ENCODE results near the gene DERL3.

Gene DERL3

GRCh38 chr22:23857606-23858483, 19.0 kb upstream of the DERL3 start, which contains the start of gene SLC2A11:
Gene SLC2A11 (plus strand): TSS chr22:23857875. CDS start chr22:23858000, 125 bp downstream.
- peaks cover 6% of the 10 kb centered on the region for H3K4me1 ChIP-seq (ENCODE audit: low read length)
- H3K36me3 ChIP-seq (replicated peaks; ENCODE audit: insufficient read depth, low read length), result no peaks in the 10 kb centered on the region
- H3K4me2 ChIP-seq (ENCODE audit: low read depth, low read length), result peak within 1 kb of the TSS; percentile 94
- H3K27ac ChIP-seq (ENCODE audit: low read length), result peak within 1 kb of the TSS; percentile 80
- peak within 1 kb of the TSS; percentile 78 for H3K9ac ChIP-seq (ENCODE audit: low read length)
- peak within 1 kb of the TSS; percentile 88 for H2AFZ ChIP-seq (ENCODE audit: low read length)
- DNase-seq, result peak; percentile 99
- TF ChIP-seq EZH2phosphoT487 (IDR thresholded peaks at IDR 0.05; ENCODE audit: low read length) (no peak), EZH2 (optimal IDR thresholded peaks at IDR 0.05; ENCODE audit: low read depth, low read length) (no peak), CTCF (IDR thresholded peaks at IDR 0.05; ENCODE audit: low read length) (peak; percentile 21)
- H3F3A ChIP-seq (ENCODE audit: insufficient read depth, low read length), result peaks cover 19% of the 10 kb centered on the region
- no peaks in the 10 kb centered on the region for H3K9me3 ChIP-seq (replicated peaks; ENCODE audit: insufficient read depth, low read length)
- H3K4me3 ChIP-seq (ENCODE audit: low read length), result peak within 1 kb of the TSS; percentile 97
- no peaks in the 10 kb centered on the region for H3K9me2 ChIP-seq (replicated peaks; ENCODE audit: insufficient read depth, low read length)
- no peaks in the 10 kb centered on the region for H4K20me1 ChIP-seq (ENCODE audit: insufficient read depth, low read length)
- peaks cover 20% of the 10 kb centered on the region for H3K79me2 ChIP-seq (ENCODE audit: low read length)
- H3K27me3 ChIP-seq (replicated peaks; ENCODE audit: insufficient read depth, low read length), result no peaks in the 10 kb centered on the region

GRCh38 chr22:23856721-23857605, 18.2 kb upstream of the DERL3 start:
- Histone ChIP-seq H4K20me1 (ENCODE audit: insufficient read depth, low read length) (no peaks in the 10 kb centered on the region), H3K9me3 (replicated peaks; ENCODE audit: insufficient read depth, low read length) (no peaks in the 10 kb centered on the region), H3K36me3 (replicated peaks; ENCODE audit: insufficient read depth, low read length) (no peaks in the 10 kb centered on the region), H3F3A (ENCODE audit: insufficient read depth, low read length) (peaks cover 19% of the 10 kb centered on the region), H3K79me2 (ENCODE audit: low read length) (peaks cover 20% of the 10 kb centered on the region), H3K4me1 (ENCODE audit: low read length) (peaks cover 6% of the 10 kb centered on the region), H3K4me2 (ENCODE audit: low read depth, low read length) (peak overlapping the region; percentile 94), H3K9ac (ENCODE audit: low read length) (peak overlapping the region; percentile 72), H3K9me2 (replicated peaks; ENCODE audit: insufficient read depth, low read length) (no peaks in the 10 kb centered on the region), H3K27me3 (replicated peaks; ENCODE audit: insufficient read depth, low read length) (no peaks in the 10 kb centered on the region), H3K4me3 (ENCODE audit: low read length) (peak overlapping the region; percentile 97), H2AFZ (ENCODE audit: low read length) (peak overlapping the region; percentile 75), H3K27ac (ENCODE audit: low read length) (peak overlapping the region; percentile 80)
- TF ChIP-seq EZH2phosphoT487 (IDR thresholded peaks at IDR 0.05; ENCODE audit: low read length) (no peak), EZH2 (optimal IDR thresholded peaks at IDR 0.05; ENCODE audit: low read depth, low read length) (no peak), CTCF (IDR thresholded peaks at IDR 0.05; ENCODE audit: low read length) (peak; percentile 33)
- peak; percentile 49 for DNase-seq

- H3K36me3 ChIP-seq (replicated peaks; ENCODE audit: insufficient read depth, low read length), result no peaks in the 10 kb centered on the region
- H3K4me1 ChIP-seq (ENCODE audit: low read length), result peaks cover 41% of the 10 kb centered on the region
- no peak for TF ChIP-seq EZH2 (optimal IDR thresholded peaks at IDR 0.05; ENCODE audit: low read depth, low read length)
- H4K20me1 ChIP-seq (ENCODE audit: insufficient read depth, low read length), result no peaks in the 10 kb centered on the region
- no peak overlapping the region for H3K4me3 ChIP-seq (ENCODE audit: low read length)
- H3K9me3 ChIP-seq (replicated peaks; ENCODE audit: insufficient read depth, low read length), result no peaks in the 10 kb centered on the region
- H3K9me2 ChIP-seq (replicated peaks; ENCODE audit: insufficient read depth, low read length), result no peaks in the 10 kb centered on the region
- no peak overlapping the region for H3K27ac ChIP-seq (ENCODE audit: low read length)
- H3K79me2 ChIP-seq (ENCODE audit: low read length), result peaks cover 11% of the 10 kb centered on the region
- no peak overlapping the region for H2AFZ ChIP-seq (ENCODE audit: low read length)
- peak; percentile 3 for DNase-seq
- no peak overlapping the region for H3K9ac ChIP-seq (ENCODE audit: low read length)
- H3K27me3 ChIP-seq (replicated peaks; ENCODE audit: insufficient read depth, low read length), result no peaks in the 10 kb centered on the region
- H3F3A ChIP-seq (ENCODE audit: insufficient read depth, low read length), result peaks cover 40% of the 10 kb centered on the region
- no peak overlapping the region for H3K4me2 ChIP-seq (ENCODE audit: low read depth, low read length)
These were observed 11.4 kb upstream of the DERL3 start for GRCh38 chr22:23850136-23850611.

Measured in MM.1S (cell line).